ENCODE measurements around the gene NXPE3. TPM values are rescaled to one million over a fixed set of nuclear protein-coding genes. Genes with fewer than 3 reads are reported as not detected.

Gene NXPE3
- total and polyA plus RNA-seq, 5 donors from 2014 or later = 37.9 to 43.2 (median 42.2) TPM

- ATAC-seq (ENCODE audit: low read depth in 2 of 2) (no peak), DNase-seq (peak in 1 of 3 donors; percentile 35)
- Mint-ChIP-seq H3K4me1 (peaks cover 25 to 68% (median 48%) of the 10 kb centered on the region in 4 donors), H3K36me3 (peaks cover 5% of the 10 kb centered on the region), H3K9me3 (no peaks in the 10 kb centered on the region), H3K4me3 (peak overlapping the region in 2 of 4 donors; percentile 5 to 18), H3K27me3 (no peaks in the 10 kb centered on the region), H3K27ac (peak overlapping the region; percentile 60 to 82 (median 68))
- no peak overlapping the region for H3K4me3 ChIP-seq (ENCODE audit: low read depth, low read length)
- peaks cover 15% of the 10 kb centered on the region for H3K4me1 ChIP-seq (ENCODE audit: control insufficient read depth, insufficient read depth, low read length, poor library complexity, severe bottlenecking)
- H3K27ac ChIP-seq (ENCODE audit: insufficient read depth, low read length, poor library complexity, severe bottlenecking) = no peak overlapping the region
- no peaks in the 10 kb centered on the region for H3K9me3 ChIP-seq (ENCODE audit: control insufficient read depth in 2 of 2, low read length in 2 of 2)
- no peaks in the 10 kb centered on the region for H3K36me3 ChIP-seq (ENCODE audit: control insufficient read depth, insufficient read depth, low read length)
- no peaks in the 10 kb centered on the region for H3K27me3 ChIP-seq (ENCODE audit: control insufficient read depth, insufficient read depth, low read length)
Observed at GRCh38 chr3:101833446-101833974, 54.5 kb downstream of the NXPE3 start.

DNA sequence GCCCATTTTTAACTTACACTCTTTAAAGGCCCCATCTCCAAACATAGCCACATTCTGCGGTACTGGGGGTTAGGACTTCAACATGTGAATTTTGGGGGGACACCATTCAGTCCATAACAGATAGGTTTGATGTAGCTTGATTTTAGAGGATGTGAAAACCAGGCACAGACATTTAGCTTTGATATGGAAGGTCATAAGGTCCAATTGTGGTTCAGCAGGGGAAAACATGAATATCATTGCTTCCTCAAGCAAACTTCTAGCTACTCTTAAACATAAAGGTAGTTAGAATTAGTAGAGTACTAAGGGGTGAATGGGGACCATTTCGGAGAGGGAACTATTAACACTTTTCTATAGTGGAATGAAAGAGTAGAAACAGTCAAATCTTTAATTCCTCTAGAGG lies 56.7 kb downstream of the NXPE3 start:
- ATAC-seq (ENCODE audit: low read depth in 2 of 2) (no peak), DNase-seq (no peak)
- Mint-ChIP-seq H3K36me3 (peaks cover 9% of the 10 kb centered on the region), H3K4me1 (peaks cover 14 to 47% (median 31%) of the 10 kb centered on the region in 4 donors), H3K4me3 (no peak overlapping the region), H3K27ac (no peak overlapping the region), H3K27me3 (no peaks in the 10 kb centered on the region), H3K9me3 (no peaks in the 10 kb centered on the region)
- no peaks in the 10 kb centered on the region for H3K36me3 ChIP-seq (ENCODE audit: control insufficient read depth, insufficient read depth, low read length)
- H3K9me3 ChIP-seq (ENCODE audit: control insufficient read depth in 2 of 2, low read length in 2 of 2) = no peaks in the 10 kb centered on the region
- no peaks in the 10 kb centered on the region for H3K4me1 ChIP-seq (ENCODE audit: control insufficient read depth, insufficient read depth, low read length, poor library complexity, severe bottlenecking)
- H3K4me3 ChIP-seq (ENCODE audit: low read depth, low read length) = no peak overlapping the region
- no peak overlapping the region for H3K27ac ChIP-seq (ENCODE audit: insufficient read depth, low read length, poor library complexity, severe bottlenecking)
- no peaks in the 10 kb centered on the region for H3K27me3 ChIP-seq (ENCODE audit: control insufficient read depth, insufficient read depth, low read length)

GRCh38 chr3:101836160-101836559 lies 57.1 kb downstream of the NXPE3 start:
- no peak overlapping the region for H3K4me3 Mint-ChIP-seq
- H3K27me3 Mint-ChIP-seq = no peaks in the 10 kb centered on the region
- H3K9me3 Mint-ChIP-seq = no peaks in the 10 kb centered on the region
- peaks cover 9% of the 10 kb centered on the region for H3K36me3 Mint-ChIP-seq
- ATAC-seq (ENCODE audit: low read depth in 2 of 2) (no peak), DNase-seq (no peak)
- no peaks in the 10 kb centered on the region for H3K9me3 ChIP-seq (ENCODE audit: control insufficient read depth in 2 of 2, low read length in 2 of 2)
- no peaks in the 10 kb centered on the region for H3K27me3 ChIP-seq (ENCODE audit: control insufficient read depth, insufficient read depth, low read length)
- no peaks in the 10 kb centered on the region for H3K36me3 ChIP-seq (ENCODE audit: control insufficient read depth, insufficient read depth, low read length)
- no peak overlapping the region for H3K4me3 ChIP-seq (ENCODE audit: low read depth, low read length)
- H3K4me1 Mint-ChIP-seq = peaks cover 14 to 47% (median 31%) of the 10 kb centered on the region in 4 donors
- no peaks in the 10 kb centered on the region for H3K4me1 ChIP-seq (ENCODE audit: control insufficient read depth, insufficient read depth, low read length, poor library complexity, severe bottlenecking)
- no peak overlapping the region for H3K27ac ChIP-seq (ENCODE audit: insufficient read depth, low read length, poor library complexity, severe bottlenecking)
- H3K27ac Mint-ChIP-seq = no peak overlapping the region

DNA sequence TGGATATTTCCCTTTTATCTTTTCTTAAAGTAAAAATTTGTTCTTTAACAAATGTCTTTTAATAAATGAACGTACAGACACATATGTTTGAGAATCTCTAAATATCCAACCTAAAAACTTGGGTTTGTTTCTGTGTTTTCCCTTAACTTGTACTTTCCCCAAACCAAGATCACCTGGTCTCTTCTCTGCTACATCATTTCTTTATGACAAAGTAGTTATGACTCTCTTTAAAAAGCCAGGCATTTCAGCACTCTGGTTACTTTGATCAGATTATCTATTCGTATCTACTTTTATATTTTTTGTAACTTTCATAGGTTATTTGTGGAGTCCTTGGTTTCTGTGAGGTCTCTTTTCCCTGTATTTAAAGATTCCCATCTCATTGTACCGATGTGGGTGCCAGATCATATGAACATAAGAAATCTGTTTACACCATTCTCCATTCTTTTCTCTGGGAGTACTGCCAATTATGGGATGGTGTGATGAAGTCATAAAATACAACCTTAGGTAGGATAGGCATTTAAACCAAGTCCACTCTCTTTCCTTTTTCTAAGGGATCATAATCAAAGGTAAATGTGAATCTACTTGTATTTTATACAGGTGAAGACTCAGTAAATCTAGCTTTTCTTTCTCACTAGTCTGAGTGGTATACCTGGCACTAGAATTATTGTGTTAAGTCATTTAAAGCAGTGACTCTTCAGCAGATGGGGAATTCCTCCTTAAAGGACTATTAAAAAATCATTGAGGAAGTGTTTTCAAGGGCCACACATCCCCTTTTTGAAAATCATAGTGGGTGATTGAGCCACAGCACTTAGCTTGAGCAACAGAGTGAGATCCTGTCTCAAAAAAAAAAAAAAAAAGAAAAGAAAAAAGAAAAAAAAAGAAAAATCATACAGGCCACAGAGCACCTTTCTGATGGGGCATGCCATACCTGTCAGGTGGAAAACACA lies 57.9 kb downstream of the NXPE3 start:
- Histone ChIP-seq H3K4me1 (ENCODE audit: control insufficient read depth, insufficient read depth, low read length, poor library complexity, severe bottlenecking) (no peaks in the 10 kb centered on the region), H3K27me3 (ENCODE audit: control insufficient read depth, insufficient read depth, low read length) (no peaks in the 10 kb centered on the region), H3K4me3 (ENCODE audit: low read depth, low read length) (no peak overlapping the region), H3K9me3 (ENCODE audit: control insufficient read depth in 2 of 2, low read length in 2 of 2) (no peaks in the 10 kb centered on the region), H3K36me3 (ENCODE audit: control insufficient read depth, insufficient read depth, low read length) (no peaks in the 10 kb centered on the region), H3K27ac (ENCODE audit: insufficient read depth, low read length, poor library complexity, severe bottlenecking) (no peak overlapping the region)
- no peak overlapping the region for H3K4me3 Mint-ChIP-seq
- H3K36me3 Mint-ChIP-seq = peaks cover 11% of the 10 kb centered on the region
- ATAC-seq (ENCODE audit: low read depth in 2 of 2) (peak in 1 of 2 donors; percentile 16), DNase-seq (no peak)
- peak overlapping the region in 2 of 3 donors; percentile 14 to 89 for H3K27ac Mint-ChIP-seq
- H3K4me1 Mint-ChIP-seq = peaks cover 14 to 45% (median 30%) of the 10 kb centered on the region in 4 donors
- H3K27me3 Mint-ChIP-seq = no peaks in the 10 kb centered on the region
- H3K9me3 Mint-ChIP-seq = peaks cover 0 to 2% (median 0%) of the 10 kb centered on the region in 7 donors

- DNase-seq (no peak), ATAC-seq (ENCODE audit: low read depth in 2 of 2) (no peak)
- H3K9me3 Mint-ChIP-seq = peaks cover 0 to 7% (median 0%) of the 10 kb centered on the region in 7 donors
- H3K27ac Mint-ChIP-seq = no peak overlapping the region
- H3K4me3 Mint-ChIP-seq = no peak overlapping the region
- H3K27me3 Mint-ChIP-seq = no peaks in the 10 kb centered on the region
- Histone ChIP-seq H3K9me3 (ENCODE audit: control insufficient read depth in 2 of 2, low read length in 2 of 2) (no peaks in the 10 kb centered on the region), H3K27ac (ENCODE audit: insufficient read depth, low read length, poor library complexity, severe bottlenecking) (no peak overlapping the region), H3K4me3 (ENCODE audit: low read depth, low read length) (no peak overlapping the region), H3K27me3 (ENCODE audit: control insufficient read depth, insufficient read depth, low read length) (no peaks in the 10 kb centered on the region), H3K4me1 (ENCODE audit: control insufficient read depth, insufficient read depth, low read length, poor library complexity, severe bottlenecking) (no peaks in the 10 kb centered on the region), H3K36me3 (ENCODE audit: control insufficient read depth, insufficient read depth, low read length) (no peaks in the 10 kb centered on the region)
- peaks cover 16% of the 10 kb centered on the region for H3K36me3 Mint-ChIP-seq
- peaks cover 5 to 29% (median 22%) of the 10 kb centered on the region in 4 donors for H3K4me1 Mint-ChIP-seq
Observed at GRCh38 chr3:101838691-101839090, 59.7 kb downstream of the NXPE3 start.

DNA sequence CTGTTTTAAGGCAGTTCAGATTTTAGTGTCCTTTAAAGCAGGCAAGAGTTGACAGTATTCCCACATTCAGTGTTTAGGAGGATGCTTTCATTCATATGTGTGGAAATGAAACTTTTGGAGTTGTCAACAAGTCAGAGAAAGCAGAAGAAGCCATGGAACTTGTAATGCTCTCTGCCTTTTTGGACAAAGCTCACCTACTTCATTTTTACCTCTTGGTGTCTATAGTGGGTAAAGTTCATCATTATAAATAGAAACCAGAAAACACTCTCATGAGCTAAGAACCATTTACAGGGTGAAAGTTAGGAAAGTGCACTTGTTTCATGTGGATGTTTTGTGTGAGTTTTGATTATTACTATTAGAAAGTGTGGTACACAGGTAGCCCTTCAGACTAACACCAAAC lies 61.1 kb downstream of the NXPE3 start:
- Mint-ChIP-seq H3K27ac (no peak overlapping the region), H3K36me3 (peaks cover 15% of the 10 kb centered on the region), H3K9me3 (peaks cover 0 to 7% (median 0%) of the 10 kb centered on the region in 7 donors), H3K4me1 (peaks cover 4 to 19% (median 15%) of the 10 kb centered on the region in 4 donors), H3K27me3 (no peaks in the 10 kb centered on the region), H3K4me3 (no peak overlapping the region)
- DNase-seq (no peak), ATAC-seq (ENCODE audit: low read depth in 2 of 2) (no peak)
- H3K36me3 ChIP-seq (ENCODE audit: control insufficient read depth, insufficient read depth, low read length) = no peaks in the 10 kb centered on the region
- no peaks in the 10 kb centered on the region for H3K27me3 ChIP-seq (ENCODE audit: control insufficient read depth, insufficient read depth, low read length)
- H3K27ac ChIP-seq (ENCODE audit: insufficient read depth, low read length, poor library complexity, severe bottlenecking) = no peak overlapping the region
- H3K4me3 ChIP-seq (ENCODE audit: low read depth, low read length) = no peak overlapping the region
- no peaks in the 10 kb centered on the region for H3K9me3 ChIP-seq (ENCODE audit: control insufficient read depth in 2 of 2, low read length in 2 of 2)
- H3K4me1 ChIP-seq (ENCODE audit: control insufficient read depth, insufficient read depth, low read length, poor library complexity, severe bottlenecking) = no peaks in the 10 kb centered on the region

DNA sequence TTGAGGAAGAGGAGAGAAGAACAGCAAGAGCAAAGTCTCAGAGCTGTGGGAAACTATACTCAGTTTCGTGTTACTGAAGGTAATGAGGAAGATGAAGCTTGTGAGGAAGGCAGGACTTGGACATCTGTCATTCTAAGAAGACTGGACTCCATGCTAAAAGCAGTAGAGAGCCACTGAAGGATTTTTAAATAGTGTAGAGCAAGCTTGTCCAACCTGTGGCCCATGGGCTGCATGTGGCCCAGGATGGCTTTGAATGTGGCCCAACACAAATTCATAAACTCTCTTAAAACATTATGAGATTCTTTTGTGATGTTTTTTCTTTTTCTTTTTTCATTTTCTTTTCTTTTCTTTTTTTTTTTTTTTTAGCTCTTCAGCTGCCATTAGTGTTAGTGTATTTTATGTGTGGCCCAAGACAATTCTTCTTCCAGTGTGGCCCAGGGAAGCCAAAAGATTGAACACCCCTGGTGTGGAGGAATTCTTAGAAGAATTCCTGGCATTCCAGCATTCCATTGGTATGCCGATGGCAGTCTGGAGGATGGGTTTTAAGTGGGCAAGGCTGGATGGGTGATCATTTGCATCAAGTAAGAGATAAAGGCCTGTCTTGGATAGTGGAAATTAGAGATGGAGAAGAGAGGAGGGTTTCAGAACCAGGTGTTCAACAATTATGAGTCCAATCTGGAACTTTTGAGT lies 63.4 kb downstream of the NXPE3 start:
- no peak overlapping the region for H3K4me3 ChIP-seq (ENCODE audit: low read depth, low read length)
- peak overlapping the region in 1 of 3 donors; percentile 63 for H3K27ac Mint-ChIP-seq
- no peak overlapping the region for H3K4me3 Mint-ChIP-seq
- H3K4me1 Mint-ChIP-seq = peaks cover 0 to 6% (median 4%) of the 10 kb centered on the region in 4 donors
- DNase-seq (no peak), ATAC-seq (ENCODE audit: low read depth in 2 of 2) (no peak)
- H3K27me3 ChIP-seq (ENCODE audit: control insufficient read depth, insufficient read depth, low read length) = no peaks in the 10 kb centered on the region
- no peaks in the 10 kb centered on the region for H3K4me1 ChIP-seq (ENCODE audit: control insufficient read depth, insufficient read depth, low read length, poor library complexity, severe bottlenecking)
- no peaks in the 10 kb centered on the region for H3K9me3 ChIP-seq (ENCODE audit: control insufficient read depth in 2 of 2, low read length in 2 of 2)
- H3K36me3 ChIP-seq (ENCODE audit: control insufficient read depth, insufficient read depth, low read length) = no peaks in the 10 kb centered on the region
- no peak overlapping the region for H3K27ac ChIP-seq (ENCODE audit: insufficient read depth, low read length, poor library complexity, severe bottlenecking)
- peaks cover 11% of the 10 kb centered on the region for H3K36me3 Mint-ChIP-seq
- no peaks in the 10 kb centered on the region for H3K27me3 Mint-ChIP-seq
- peaks cover 0 to 7% (median 0%) of the 10 kb centered on the region in 7 donors for H3K9me3 Mint-ChIP-seq
